ENCODE data around the gene C1orf159. TPM values are rescaled to one million over a fixed set of nuclear protein-coding genes. Genes with fewer than 3 reads are reported as not detected.

Gene C1orf159
- polyA plus RNA-seq, 4 donors = 9.2 to 19.0 (median 12.6) TPM

DNA sequence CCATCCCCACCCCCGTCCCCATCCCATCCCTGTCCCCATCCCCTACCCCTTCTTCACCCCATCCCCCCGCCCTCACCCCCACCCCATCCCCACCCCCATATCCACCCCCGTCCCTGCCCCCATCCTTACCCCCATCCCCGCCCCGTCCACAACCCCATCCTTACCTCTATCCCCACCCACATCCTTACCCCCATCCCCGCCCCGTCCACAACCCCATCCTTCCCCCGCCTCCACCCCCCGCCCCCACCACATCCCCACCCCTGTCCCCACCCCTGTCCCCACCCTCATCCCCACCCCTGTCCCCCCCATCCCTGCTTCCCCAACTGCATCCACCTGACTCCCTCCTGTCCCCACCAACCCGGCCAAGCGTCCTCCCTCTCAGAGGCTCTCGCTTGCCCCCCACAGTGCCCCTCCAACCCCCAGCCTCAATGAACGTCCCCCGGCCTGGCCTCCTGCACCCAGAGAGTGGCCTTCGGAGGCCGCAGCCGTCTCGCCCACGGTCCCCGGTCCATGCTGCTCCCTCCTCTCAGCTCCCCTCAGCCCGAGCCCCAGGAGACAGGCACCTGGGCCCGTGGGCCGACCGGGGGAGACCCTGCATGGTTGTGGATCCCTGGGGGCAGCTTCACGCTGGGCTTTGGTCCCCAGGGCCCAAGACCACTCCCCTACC, 25.5 kb upstream of the C1orf159 start:
- 59 to 72% (median 69%) methylated on average over 16 to 23 of the region's 25 CpGs for WGBS, 3 donors
- H3K36me3 ChIP-seq (ENCODE audit: control insufficient read depth in 3 of 3, insufficient read depth in 2 of 3, low read depth in 1 of 3, low read length in 3 of 3) = peaks cover 0 to 2% (median 0%) of the 10 kb centered on the region in 3 donors
- H3K27me3 ChIP-seq (ENCODE audit: control insufficient read depth in 3 of 3, insufficient read depth in 3 of 3, low read length in 3 of 3) = no peaks in the 10 kb centered on the region
- DNase-seq = no peak
- H3K27ac ChIP-seq (ENCODE audit: low read depth in 1 of 3, low read length in 2 of 3) = no peak overlapping the region
- H3K9me3 ChIP-seq (ENCODE audit: control insufficient read depth in 2 of 2, insufficient read depth in 1 of 2, low read depth in 1 of 2, low read length in 1 of 2) = no peaks in the 10 kb centered on the region
- H3K4me3 ChIP-seq (ENCODE audit: low read depth in 1 of 3, low read length in 3 of 3) = no peak overlapping the region
- FAIRE-seq = no peak
- H3K4me1 ChIP-seq (ENCODE audit: control insufficient read depth in 3 of 3, insufficient read depth in 2 of 3, low read depth in 1 of 3, low read length in 2 of 3) = peaks cover 3 to 40% (median 7%) of the 10 kb centered on the region in 3 donors

DNA sequence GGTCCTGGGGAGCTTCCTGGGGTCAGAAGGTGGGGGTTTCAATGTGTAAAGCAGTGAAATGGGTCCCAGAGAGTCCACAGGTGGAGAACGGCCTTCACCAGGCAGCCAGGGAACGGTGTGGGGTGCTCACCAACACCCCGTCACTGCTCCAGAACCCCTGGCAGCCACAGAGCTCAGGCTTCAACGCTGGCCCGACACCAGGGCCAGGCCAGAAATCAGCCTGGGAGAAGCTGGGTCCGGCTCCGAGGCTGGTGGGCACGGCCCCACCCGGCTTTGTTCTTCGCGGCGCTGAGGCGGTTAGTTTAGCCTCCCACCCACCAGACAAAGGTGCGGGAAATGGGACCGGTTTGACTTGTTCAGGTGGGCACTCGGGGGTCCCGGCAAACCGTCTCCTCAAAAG, 24.8 kb upstream of the C1orf159 start:
- Histone ChIP-seq H3K27ac (ENCODE audit: low read depth in 1 of 3, low read length in 2 of 3) (no peak overlapping the region), H3K9me3 (ENCODE audit: control insufficient read depth in 2 of 2, insufficient read depth in 1 of 2, low read depth in 1 of 2, low read length in 1 of 2) (no peaks in the 10 kb centered on the region), H3K27me3 (ENCODE audit: control insufficient read depth in 3 of 3, insufficient read depth in 3 of 3, low read length in 3 of 3) (no peaks in the 10 kb centered on the region), H3K36me3 (ENCODE audit: control insufficient read depth in 3 of 3, insufficient read depth in 2 of 3, low read depth in 1 of 3, low read length in 3 of 3) (peaks cover 0 to 2% (median 0%) of the 10 kb centered on the region in 3 donors), H3K4me1 (ENCODE audit: control insufficient read depth in 3 of 3, insufficient read depth in 2 of 3, low read depth in 1 of 3, low read length in 2 of 3) (peaks cover 5 to 47% (median 10%) of the 10 kb centered on the region in 3 donors), H3K4me3 (ENCODE audit: low read depth in 1 of 3, low read length in 3 of 3) (no peak overlapping the region)
- no peak for DNase-seq
- 68 to 84% (median 76%) methylated on average over 16 to 18 of the region's 18 CpGs for WGBS, 3 donors
- no peak for FAIRE-seq

DNA sequence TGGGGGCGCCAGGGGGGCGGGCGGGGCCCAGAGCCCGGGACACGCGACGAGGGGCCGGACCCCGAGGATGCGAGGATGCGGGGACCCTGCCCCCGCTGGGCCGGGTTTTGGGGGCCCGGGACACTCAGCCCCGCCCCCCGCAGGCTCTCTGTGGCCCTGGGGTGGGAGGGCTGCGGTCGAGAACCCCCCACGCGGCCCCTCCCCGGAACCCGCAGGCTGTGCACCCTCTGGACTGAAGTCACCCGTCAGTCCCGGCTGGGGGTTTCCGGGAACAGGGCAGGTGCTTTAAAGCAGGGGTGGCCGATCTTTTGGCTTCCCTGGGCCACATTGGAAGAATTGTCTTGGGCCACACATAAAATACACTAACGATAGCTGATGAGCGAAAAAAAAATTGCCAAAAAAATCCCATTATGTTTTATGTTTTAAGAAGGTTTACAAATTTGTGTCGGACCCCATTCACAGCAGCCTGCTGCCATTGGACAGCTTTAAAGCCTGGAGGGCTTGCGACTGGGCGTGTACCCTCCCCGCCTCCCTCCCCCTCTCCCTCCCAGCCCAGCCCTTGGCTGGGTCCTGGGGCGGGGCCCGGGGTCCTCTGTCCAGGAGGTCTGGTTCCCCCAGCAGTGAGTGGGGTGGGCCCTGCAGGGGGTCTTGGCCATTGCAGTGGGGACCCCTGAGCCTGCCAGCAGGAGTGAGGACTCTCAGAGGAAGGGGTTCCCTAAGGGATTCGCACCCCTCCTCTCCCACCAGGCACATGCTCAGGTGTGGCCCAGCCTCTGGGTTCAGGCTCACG, 21.6 kb upstream of the C1orf159 start:
- Histone ChIP-seq H3K4me3 (ENCODE audit: low read depth in 1 of 3, low read length in 3 of 3) (peak overlapping the region; percentile 39 to 69 (median 49)), H3K36me3 (ENCODE audit: control insufficient read depth in 3 of 3, insufficient read depth in 2 of 3, low read depth in 1 of 3, low read length in 3 of 3) (peaks cover 0 to 12% (median 0%) of the 10 kb centered on the region in 3 donors), H3K27me3 (ENCODE audit: control insufficient read depth in 3 of 3, insufficient read depth in 3 of 3, low read length in 3 of 3) (no peaks in the 10 kb centered on the region), H3K9me3 (ENCODE audit: control insufficient read depth in 2 of 2, insufficient read depth in 1 of 2, low read depth in 1 of 2, low read length in 1 of 2) (no peaks in the 10 kb centered on the region), H3K27ac (ENCODE audit: low read depth in 1 of 3, low read length in 2 of 3) (peak overlapping the region; percentile 81 to 99 (median 93)), H3K4me1 (ENCODE audit: control insufficient read depth in 3 of 3, insufficient read depth in 2 of 3, low read depth in 1 of 3, low read length in 2 of 3) (peaks cover 8 to 31% (median 10%) of the 10 kb centered on the region in 3 donors)
- FAIRE-seq = no peak
- peak; percentile 61 to 62 for DNase-seq
- WGBS, 3 donors = 4 to 10% (median 8%) methylated on average over 27 to 36 of the region's 36 CpGs

DNA sequence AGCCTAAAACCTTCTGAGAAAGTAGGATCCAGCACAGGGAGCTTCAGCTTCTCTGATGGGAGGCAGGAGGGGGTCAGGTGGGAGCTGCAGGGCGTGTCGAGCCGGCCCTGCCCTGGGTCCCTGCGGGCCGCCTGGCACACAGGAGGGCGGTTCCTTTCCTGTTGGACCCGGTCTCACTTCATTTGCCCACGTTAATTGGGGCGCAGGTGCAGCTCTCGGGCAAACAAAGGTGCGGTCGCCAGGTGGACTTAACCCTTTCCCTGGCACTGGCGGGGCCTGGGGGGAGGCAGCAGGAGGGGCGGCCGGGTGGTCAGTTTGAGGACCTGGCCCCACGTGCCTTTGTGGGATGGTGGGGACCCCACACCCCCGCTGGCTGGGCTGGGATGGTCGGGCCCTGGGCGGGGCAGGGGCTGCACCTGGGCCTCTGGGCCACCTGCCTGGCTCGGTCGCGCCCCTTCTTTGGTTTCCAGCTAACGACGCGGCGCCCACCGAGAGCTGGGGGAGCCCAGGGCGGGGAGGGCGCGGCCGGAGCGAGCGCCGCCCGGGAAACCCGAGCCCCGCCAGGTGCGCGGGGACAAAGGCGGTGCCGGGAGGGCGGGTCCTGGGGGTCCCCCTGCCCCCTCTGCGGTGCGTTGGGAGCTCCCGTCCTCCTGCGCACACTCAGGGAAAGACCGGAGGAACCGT, 20.8 kb upstream of the C1orf159 start:
- peak overlapping the region; percentile 81 to 99 (median 93) for H3K27ac ChIP-seq (ENCODE audit: low read depth in 1 of 3, low read length in 2 of 3)
- DNase-seq = peak; percentile 93 to 96
- peak overlapping the region; percentile 39 to 69 (median 49) for H3K4me3 ChIP-seq (ENCODE audit: low read depth in 1 of 3, low read length in 3 of 3)
- FAIRE-seq = no peak
- no peaks in the 10 kb centered on the region for H3K27me3 ChIP-seq (ENCODE audit: control insufficient read depth in 3 of 3, insufficient read depth in 3 of 3, low read length in 3 of 3)
- no peaks in the 10 kb centered on the region for H3K9me3 ChIP-seq (ENCODE audit: control insufficient read depth in 2 of 2, insufficient read depth in 1 of 2, low read depth in 1 of 2, low read length in 1 of 2)
- H3K36me3 ChIP-seq (ENCODE audit: control insufficient read depth in 3 of 3, insufficient read depth in 2 of 3, low read depth in 1 of 3, low read length in 3 of 3) = peaks cover 0 to 12% (median 0%) of the 10 kb centered on the region in 3 donors
- peaks cover 8 to 31% (median 10%) of the 10 kb centered on the region in 3 donors for H3K4me1 ChIP-seq (ENCODE audit: control insufficient read depth in 3 of 3, insufficient read depth in 2 of 3, low read depth in 1 of 3, low read length in 2 of 3)
- 1 to 17% (median 11%) methylated on average over 25 to 48 of the region's 48 CpGs for WGBS, 3 donors

DNA sequence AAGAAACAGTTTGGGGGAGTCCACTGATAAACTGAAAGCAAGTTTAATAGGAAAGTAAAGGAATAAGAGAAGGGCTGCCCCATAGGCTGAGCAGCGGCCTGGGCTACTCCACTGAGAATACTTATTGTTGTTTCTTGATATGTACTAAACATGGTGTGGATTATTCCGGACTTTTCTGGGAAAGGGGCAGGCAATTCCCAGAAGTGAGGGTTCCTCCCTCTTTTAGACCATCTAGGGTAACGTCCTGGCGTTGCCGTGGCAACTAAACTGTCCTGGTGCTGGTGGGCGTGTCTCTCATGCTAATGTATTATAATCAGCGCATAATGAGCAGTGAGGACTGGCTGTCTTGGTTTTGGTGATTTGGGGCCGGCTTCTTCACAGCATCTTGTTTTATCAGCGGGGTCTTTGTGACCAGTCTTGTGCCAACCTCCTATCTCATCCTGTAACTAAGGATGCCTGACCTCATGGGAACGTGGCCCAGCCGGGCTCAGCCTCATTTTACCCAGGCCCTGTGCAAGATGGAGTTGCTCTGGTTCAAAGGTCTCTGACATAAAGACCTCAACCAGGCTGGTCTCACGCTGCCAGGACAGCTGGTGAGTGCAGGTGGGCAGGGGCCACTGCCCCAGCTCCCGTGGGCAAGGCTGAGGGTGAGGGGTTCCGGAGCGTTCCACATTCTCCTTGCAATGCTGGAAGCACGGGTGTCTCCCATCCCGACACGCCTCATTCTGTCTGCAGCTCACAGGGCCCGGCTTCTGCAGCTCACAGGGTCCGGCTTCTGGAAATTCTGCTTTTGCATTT, 19.6 kb upstream of the C1orf159 start:
- H3K27ac ChIP-seq (ENCODE audit: low read depth in 1 of 3, low read length in 2 of 3) = peak overlapping the region; percentile 69 to 93 (median 81)
- H3K36me3 ChIP-seq (ENCODE audit: control insufficient read depth in 3 of 3, insufficient read depth in 2 of 3, low read depth in 1 of 3, low read length in 3 of 3) = peaks cover 0 to 12% (median 0%) of the 10 kb centered on the region in 3 donors
- no peaks in the 10 kb centered on the region for H3K27me3 ChIP-seq (ENCODE audit: control insufficient read depth in 3 of 3, insufficient read depth in 3 of 3, low read length in 3 of 3)
- H3K4me3 ChIP-seq (ENCODE audit: low read depth in 1 of 3, low read length in 3 of 3) = no peak overlapping the region
- H3K4me1 ChIP-seq (ENCODE audit: control insufficient read depth in 3 of 3, insufficient read depth in 2 of 3, low read depth in 1 of 3, low read length in 2 of 3) = peaks cover 10 to 38% (median 10%) of the 10 kb centered on the region in 3 donors
- DNase-seq (peak in 1 of 2 donors; percentile 42), FAIRE-seq (no peak)
- WGBS, 3 donors = 37 to 67% (median 46%) methylated on average over 20 of the region's 20 CpGs
- no peaks in the 10 kb centered on the region for H3K9me3 ChIP-seq (ENCODE audit: control insufficient read depth in 2 of 2, insufficient read depth in 1 of 2, low read depth in 1 of 2, low read length in 1 of 2)

DNA sequence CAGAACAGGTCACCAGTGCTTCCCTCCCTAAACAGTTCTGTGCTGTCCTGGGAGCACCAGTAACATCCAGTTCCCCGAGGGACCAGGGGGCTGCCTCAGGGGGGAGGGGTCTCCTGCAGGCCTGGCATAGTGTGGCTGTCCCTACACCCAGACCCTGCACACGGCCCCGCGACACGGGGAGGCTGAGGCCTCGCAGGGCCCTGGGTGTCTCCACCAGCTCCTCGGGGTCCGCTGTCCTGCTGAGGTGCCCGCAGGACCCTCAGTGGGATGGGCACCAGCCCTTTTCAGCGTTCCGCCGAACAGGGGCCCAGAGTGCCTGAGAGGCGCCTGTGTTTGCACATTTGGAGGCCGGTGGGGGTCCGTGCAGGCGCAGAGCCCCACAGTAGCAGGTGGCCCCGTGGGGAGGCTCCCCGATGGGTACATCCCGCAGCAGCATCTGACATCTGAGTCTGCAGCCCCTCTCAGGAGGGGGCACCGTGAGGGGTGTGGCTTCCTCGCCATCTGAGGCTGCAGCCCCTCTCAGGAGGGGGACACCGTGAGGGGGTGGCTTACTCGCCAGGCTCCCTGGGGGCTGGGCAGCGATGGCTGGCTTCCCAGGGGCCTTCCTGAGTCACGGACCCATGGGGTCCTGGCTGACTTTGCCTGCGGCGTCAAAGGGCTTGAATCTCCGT, 18.5 kb upstream of the C1orf159 start:
- Histone ChIP-seq H3K27ac (ENCODE audit: low read depth in 1 of 3, low read length in 2 of 3) (peak overlapping the region in 1 of 3 donors; percentile 24), H3K4me1 (ENCODE audit: control insufficient read depth in 3 of 3, insufficient read depth in 2 of 3, low read depth in 1 of 3, low read length in 2 of 3) (peaks cover 10 to 49% (median 10%) of the 10 kb centered on the region in 3 donors), H3K9me3 (ENCODE audit: control insufficient read depth in 2 of 2, insufficient read depth in 1 of 2, low read depth in 1 of 2, low read length in 1 of 2) (no peaks in the 10 kb centered on the region), H3K27me3 (ENCODE audit: control insufficient read depth in 3 of 3, insufficient read depth in 3 of 3, low read length in 3 of 3) (no peaks in the 10 kb centered on the region), H3K4me3 (ENCODE audit: low read depth in 1 of 3, low read length in 3 of 3) (no peak overlapping the region), H3K36me3 (ENCODE audit: control insufficient read depth in 3 of 3, insufficient read depth in 2 of 3, low read depth in 1 of 3, low read length in 3 of 3) (peaks cover 0 to 12% (median 0%) of the 10 kb centered on the region in 3 donors)
- DNase-seq (no peak), FAIRE-seq (no peak)
- WGBS, 3 donors = 88% methylated on average over 24 to 28 of the region's 28 CpGs

DNA sequence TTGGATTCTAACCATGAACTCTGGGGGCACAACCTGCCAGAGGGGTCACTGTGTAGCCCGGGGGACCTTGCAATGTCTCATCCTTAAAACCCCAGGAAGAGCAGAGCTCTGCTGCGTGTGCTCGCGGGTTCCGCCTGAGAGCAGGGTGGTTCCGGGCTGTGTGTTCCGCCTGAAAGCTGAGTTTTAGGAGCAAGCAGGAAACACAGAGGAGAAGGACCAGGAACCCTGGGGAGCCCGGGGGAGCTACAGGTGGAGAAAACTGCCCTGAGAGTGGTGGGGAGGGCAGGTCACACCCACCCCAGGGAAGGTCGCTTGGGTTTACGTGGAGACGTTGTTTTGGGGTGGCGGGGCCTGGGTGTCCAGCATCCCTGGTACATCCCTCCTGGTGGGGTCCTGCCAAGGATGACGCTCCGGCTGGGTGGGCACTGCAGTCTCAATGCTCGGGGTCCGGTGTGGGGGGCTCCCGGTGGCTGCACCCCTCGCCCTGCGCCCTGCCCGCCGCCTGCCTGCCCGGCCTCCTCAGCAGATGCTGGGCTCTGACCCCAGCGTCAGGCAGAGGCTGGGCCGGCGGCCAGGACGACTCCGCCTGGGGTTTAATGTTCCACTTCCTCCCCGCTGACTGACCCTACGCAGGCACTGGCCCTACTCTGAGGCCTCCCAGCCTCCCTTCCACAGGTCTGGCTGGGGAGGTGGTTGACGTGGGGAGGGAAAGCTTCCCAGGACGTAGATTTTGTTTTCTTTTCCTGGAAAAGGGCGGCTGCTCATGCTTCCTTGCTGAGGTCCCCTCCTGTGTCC, 17.3 kb upstream of the C1orf159 start:
- no peaks in the 10 kb centered on the region for H3K27me3 ChIP-seq (ENCODE audit: control insufficient read depth in 3 of 3, insufficient read depth in 3 of 3, low read length in 3 of 3)
- peaks cover 10 to 59% (median 10%) of the 10 kb centered on the region in 3 donors for H3K4me1 ChIP-seq (ENCODE audit: control insufficient read depth in 3 of 3, insufficient read depth in 2 of 3, low read depth in 1 of 3, low read length in 2 of 3)
- H3K27ac ChIP-seq (ENCODE audit: low read depth in 1 of 3, low read length in 2 of 3) = peak overlapping the region in 2 of 3 donors; percentile 84 to 93
- DNase-seq (peak in 1 of 2 donors; percentile 86), FAIRE-seq (no peak)
- peak overlapping the region in 1 of 3 donors; percentile 41 for H3K4me3 ChIP-seq (ENCODE audit: low read depth in 1 of 3, low read length in 3 of 3)
- WGBS, 3 donors = 15 to 48% (median 34%) methylated on average over 31 to 32 of the region's 32 CpGs
- no peaks in the 10 kb centered on the region for H3K9me3 ChIP-seq (ENCODE audit: control insufficient read depth in 2 of 2, insufficient read depth in 1 of 2, low read depth in 1 of 2, low read length in 1 of 2)
- peaks cover 0 to 12% (median 0%) of the 10 kb centered on the region in 3 donors for H3K36me3 ChIP-seq (ENCODE audit: control insufficient read depth in 3 of 3, insufficient read depth in 2 of 3, low read depth in 1 of 3, low read length in 3 of 3)
